GM12891 (cell line): ENCODE data around the gene BRIP1.
"Not testable (repeated sequence)": the region's sequence is repeated elsewhere in the genome, so short reads cannot be mapped to it uniquely, and the experiment has no call there.

Source experiments
- DNase-seq: peaks from one replicate; pipeline ENCODE4 v3.0.0; 2011; ENCODE audit warnings: low spot score; ENCODE audit not compliant: insufficient read length
- FAIRE-seq: peaks from 2 replicates; lab custom pipeline; 2011; peaks lifted over from hg19 to GRCh38; lab: Jason Lieb, UNC
- PAX5 ChIP-seq: IDR thresholded peaks from 2 replicates; pipeline ENCODE4 v1.6.1; 2011; ENCODE audit warnings: low read length, moderate library complexity, mild to moderate bottlenecking; ENCODE audit not compliant: insufficient read depth, severe bottlenecking
- POLR2A ChIP-seq: IDR thresholded peaks from 2 replicates; pipeline ENCODE4 v1.6.1; 2011; ENCODE audit warnings: low read depth, low read length, control low read depth
- POLR2AphosphoS5 ChIP-seq: IDR thresholded peaks from 2 replicates; pipeline ENCODE4 v1.6.1; 2011; ENCODE audit warnings: low read depth, low read length, control low read depth
- POU2F2 ChIP-seq: IDR thresholded peaks from 2 replicates; pipeline ENCODE4 v1.6.1; 2011; ENCODE audit warnings: low read depth, mild to moderate bottlenecking, control low read depth, low read length, moderate library complexity
- SPI1 ChIP-seq: IDR thresholded peaks from 2 replicates; pipeline ENCODE4 v1.6.1; 2011; ENCODE audit warnings: low read depth, low read length, control low read depth
- TAF1 ChIP-seq: IDR thresholded peaks from 2 replicates; pipeline ENCODE4 v1.6.1; 2011; ENCODE audit warnings: low read depth, low read length, control low read depth

BRIP1 gene

DNA sequence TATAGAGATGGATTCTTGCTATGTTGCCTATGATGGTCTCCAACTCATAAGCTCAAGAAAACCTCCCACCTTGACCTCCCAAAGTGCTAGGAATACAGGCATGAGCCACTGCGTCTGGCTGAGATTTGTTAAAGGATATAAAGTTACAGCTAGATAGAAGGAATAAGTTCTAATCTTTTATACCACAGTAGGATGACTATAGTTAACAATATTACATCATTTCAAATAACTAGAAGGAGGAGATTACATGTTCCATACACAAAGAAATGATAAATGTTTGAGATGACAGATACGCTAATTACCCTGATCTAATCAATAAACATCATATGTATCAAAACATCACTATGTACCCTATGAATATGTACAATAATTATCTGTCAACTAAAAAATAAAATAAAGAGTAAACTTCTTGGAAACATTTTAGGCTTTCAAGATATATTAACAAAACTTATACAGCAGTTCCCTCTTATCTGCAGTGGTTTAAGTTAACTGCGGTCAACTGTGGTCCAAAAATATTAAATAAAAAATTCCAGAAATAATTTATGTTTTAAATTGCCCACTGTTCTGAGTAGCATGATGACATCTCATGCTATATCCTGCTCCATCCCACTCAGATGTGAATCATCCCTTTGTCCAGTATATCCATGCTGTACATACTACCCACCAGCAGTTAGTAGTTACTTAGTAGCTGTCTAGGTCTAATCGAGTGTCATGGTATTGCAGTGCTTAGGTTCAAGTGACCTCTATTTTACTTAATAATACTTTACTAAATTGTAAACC lies 143.1 kb downstream of the BRIP1 start:
- TF ChIP-seq POLR2A = no peak
- no peak for TF ChIP-seq POU2F2
- FAIRE-seq (no peak), DNase-seq (no peak)

DNA sequence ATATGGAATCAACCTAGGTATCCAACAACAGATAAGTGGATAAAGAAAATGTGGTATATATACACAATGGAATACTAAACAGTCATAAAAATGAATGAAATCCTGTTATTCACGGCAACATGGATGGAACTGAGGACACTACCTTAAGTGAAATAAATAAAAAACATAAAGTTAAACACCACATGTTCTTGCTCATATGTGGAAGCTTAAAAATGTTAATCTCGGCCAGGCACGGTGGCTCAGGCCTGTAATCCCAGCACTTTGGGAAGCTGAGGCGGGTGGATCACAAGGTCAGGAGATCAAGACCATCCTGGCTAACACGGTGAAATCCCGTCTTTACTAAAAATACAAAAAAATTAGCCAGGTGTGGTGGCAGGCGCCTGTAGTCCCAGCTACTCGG lies 144.1 kb downstream of the BRIP1 start:
- FAIRE-seq, DNase-seq: not testable (repeated sequence)

DNA sequence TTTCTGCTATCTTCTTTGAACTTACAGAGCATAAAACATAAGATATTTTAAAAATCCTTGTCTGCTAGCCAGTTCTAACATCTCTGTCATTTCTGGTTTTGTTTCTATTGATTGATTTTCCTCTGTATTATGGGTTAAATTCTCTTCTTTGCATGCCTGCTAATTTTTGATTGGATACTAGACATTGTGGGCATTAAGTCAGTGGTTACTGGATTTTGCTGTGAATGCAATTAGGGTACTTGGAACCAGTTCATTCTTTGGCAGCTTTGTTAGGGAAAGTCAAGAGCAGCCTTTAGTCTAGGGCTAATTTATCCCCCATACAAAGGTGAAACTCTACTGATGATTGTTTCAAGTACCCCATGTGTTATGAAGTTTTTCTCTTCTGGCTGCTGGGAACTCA lies 145.3 kb downstream of the BRIP1 start:
- no peak for TF ChIP-seq POLR2A
- no peak for TF ChIP-seq POU2F2
- no peak for TF ChIP-seq POLR2AphosphoS5
- TF ChIP-seq PAX5 = no peak
- no peak for TF ChIP-seq SPI1
- TF ChIP-seq TAF1 = no peak
- DNase-seq (no peak), FAIRE-seq (no peak)

DNA sequence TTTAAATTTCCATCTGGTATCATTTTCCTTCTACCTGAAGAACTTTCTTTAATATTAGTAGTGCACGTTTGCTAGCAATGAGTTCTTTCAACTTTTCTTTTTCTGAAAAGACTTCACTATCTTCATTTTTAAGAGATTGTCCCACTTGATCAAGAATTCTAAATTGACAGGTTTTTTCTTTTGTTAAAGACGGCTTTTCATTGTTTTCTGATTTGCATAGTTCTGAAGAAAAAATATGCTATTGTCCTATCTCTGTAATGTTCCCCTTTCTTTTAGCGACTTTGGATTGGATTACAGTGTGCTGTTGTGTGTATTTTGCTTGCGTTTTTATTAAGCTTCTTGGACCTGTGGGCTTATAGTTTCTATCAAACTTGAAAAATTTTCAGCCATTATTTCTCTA lies 146.0 kb downstream of the BRIP1 start:
- FAIRE-seq = no peak
- no peak for DNase-seq
- no peak for TF ChIP-seq POLR2AphosphoS5

DNA sequence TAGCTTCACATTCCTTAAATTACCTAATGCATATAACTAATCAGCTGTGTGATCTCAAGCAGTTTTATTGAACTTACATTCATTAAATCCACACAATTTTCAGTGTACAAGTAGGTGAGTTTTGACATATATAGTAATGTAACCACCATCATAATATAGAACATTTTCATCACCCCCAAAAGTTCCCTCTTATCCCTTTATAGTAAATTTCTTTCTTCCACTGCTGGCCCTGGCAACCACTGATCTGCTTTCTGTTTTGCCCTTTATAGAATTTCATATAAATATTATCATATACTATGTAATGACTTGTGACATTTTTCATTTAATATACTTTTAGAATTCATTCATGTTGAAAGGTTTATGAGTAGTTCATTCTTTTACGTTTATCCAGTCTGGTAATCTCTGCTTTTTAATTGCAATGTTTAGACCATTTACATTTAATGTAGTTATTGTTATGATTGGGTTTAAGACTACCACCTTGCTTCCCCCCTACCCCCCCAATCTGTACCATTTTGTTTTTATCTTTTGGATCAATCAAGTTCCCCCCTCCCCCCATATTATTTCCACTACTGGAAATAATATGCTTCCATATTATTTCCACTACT lies 147.0 kb downstream of the BRIP1 start:
- TF ChIP-seq TAF1 = no peak
- TF ChIP-seq POLR2A = no peak
- no peak for TF ChIP-seq POU2F2
- no peak for DNase-seq
- FAIRE-seq = no peak

DNA sequence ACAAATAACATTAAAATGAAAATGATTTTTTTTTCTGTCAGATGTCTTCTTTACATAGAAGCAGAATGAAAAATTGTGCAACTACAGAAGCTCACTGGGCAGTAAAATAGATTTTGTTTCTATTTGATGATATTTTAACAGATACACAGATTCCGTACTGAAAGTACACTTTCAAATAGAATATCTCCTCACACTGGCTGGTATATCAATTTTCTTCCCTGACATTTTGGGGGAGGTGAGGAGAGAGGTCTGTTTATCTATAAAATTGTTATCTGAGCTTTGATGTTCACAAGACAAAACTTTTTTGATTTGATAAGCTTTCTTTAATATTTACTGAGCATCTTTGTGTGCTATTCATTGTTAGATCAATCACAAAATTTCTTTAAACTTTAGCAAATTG lies 148.0 kb downstream of the BRIP1 start:
- DNase-seq (no peak), FAIRE-seq (no peak)
- TF ChIP-seq PAX5 = no peak
- TF ChIP-seq POLR2AphosphoS5 = no peak
- no peak for TF ChIP-seq POLR2A
- no peak for TF ChIP-seq POU2F2
- TF ChIP-seq SPI1 = no peak
- TF ChIP-seq TAF1 = no peak

DNA sequence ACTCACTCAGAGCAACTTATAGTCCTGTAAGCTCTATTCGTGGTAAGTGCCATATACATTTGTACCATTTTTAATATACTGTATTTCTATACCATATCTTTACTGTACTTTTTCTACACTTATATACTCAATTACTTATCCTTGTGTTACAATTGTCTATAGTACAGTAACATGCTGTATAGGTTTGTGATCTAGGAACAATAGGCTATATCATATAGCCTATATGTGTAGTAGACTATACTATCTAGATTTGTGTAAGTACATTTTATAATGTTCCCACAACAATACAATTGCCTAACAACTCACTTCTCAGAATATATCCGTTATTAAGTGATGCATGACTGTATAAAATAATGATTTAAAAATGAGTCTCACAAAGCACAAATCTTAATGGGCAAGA lies 149.0 kb downstream of the BRIP1 start:
- FAIRE-seq (no peak), DNase-seq (no peak)
- TF ChIP-seq PAX5 = no peak
- no peak for TF ChIP-seq POLR2AphosphoS5
- TF ChIP-seq POU2F2 = no peak
- no peak for TF ChIP-seq SPI1
- TF ChIP-seq POLR2A = no peak
- TF ChIP-seq TAF1 = no peak

DNA sequence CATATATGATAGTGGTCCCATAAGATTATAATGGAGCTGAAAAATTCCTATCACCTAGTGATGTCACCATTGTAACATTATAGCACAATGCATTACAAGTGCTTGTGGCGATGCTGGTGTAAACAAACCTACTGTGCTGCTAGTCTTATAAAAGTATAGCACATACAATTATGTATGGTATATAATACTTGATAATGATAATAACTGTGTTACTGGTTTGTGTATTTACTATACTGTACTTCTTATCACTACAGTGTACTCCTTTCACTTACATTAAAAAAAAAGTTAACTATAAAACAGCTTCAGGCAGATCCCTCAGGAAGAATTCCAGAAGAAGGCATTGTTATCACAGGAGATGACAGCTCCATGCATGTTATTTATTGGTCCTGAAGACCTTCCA lies 150.3 kb downstream of the BRIP1 start:
- no peak for DNase-seq
- no peak for TF ChIP-seq PAX5
- TF ChIP-seq POLR2A = no peak
- no peak for TF ChIP-seq SPI1
- no peak for TF ChIP-seq POLR2AphosphoS5
- no peak for TF ChIP-seq POU2F2
- TF ChIP-seq TAF1 = no peak
- no peak for FAIRE-seq

DNA sequence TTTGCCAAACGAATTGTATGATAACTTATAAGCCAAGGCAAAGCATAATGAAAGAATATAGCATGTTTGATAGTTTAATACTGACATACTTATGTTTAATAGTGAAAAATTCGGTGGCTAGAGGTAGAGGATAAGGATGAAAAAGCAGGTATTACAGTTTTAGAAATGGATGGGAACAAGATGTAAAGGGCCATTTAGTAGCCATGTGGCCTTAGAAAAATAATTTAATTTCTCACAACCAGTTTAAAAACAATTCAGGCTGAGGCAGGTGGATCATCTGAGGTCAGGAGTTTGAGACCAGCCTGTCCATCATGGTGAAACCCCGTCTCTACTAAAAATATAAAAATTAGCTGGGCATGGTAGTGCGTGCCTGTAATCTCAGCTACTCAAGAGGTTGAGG lies 152.8 kb downstream of the BRIP1 start:
- TF ChIP-seq PAX5 (no peak), POU2F2 (no peak), POLR2A (no peak), SPI1 (no peak), TAF1 (no peak)
- DNase-seq (no peak), FAIRE-seq (no peak)

DNA sequence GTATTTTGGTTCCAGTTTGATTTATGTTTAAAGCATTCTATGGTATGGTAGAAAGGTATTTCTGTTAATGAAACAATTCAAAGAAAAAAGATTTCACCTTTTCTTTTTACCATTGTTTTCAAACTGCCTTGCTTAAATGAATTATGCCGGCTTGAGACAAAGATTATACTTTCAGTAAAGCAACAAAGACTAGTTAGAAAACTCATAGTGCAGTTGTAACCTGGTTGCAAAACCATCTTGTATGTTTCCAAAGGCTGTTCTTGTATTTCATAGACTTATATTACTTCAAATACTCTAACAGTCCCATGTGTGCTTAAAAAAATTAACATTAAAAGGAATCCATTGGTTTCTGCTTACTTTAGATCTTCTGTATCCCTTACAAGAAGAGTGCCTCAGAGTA lies 153.8 kb downstream of the BRIP1 start:
- TF ChIP-seq POLR2A (no peak), PAX5 (no peak), TAF1 (no peak), POLR2AphosphoS5 (no peak), POU2F2 (no peak), SPI1 (no peak)
- FAIRE-seq (no peak), DNase-seq (no peak)

DNA sequence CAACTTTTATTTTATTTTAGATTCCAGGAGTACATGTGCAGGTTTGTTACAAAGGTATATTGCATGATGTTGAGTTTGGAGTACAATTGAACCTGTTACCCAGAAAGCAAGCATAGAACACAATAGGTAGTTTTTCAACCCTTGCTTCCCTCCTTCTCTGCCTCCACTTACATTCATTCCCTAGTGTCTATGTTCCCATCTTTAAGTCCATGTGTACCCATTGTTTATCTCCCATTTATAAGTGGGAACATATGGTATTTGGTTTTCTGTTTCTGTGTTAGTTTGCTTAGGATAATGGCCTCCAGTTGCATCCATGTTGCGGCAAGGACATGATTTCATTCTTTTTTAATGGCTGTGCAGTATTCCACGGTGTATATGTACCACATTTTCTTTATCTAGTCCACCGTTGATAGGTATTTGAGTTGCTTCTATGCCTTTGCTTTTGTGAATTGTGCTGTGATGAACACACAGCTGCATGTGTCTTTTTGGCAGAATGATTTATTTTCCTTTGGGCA lies 158.3 kb downstream of the BRIP1 start:
- DNase-seq (no peak), FAIRE-seq (no peak)
- TF ChIP-seq PAX5 (no peak), SPI1 (no peak), POLR2AphosphoS5 (no peak), POU2F2 (no peak)
